K562 (cell line): ENCODE results near the gene SCAP. TPM values are rescaled to one million over a fixed set of nuclear protein-coding genes. Genes with fewer than 3 reads are reported as not detected.

Experiments used
- ADNP ChIP-seq: fragments of 200-800 bp; sonication (Bioruptor generic); IDR thresholded peaks from 2 replicates; pipeline ENCODE4 v1.6.1; 2016; ENCODE audit warnings: missing genetic modification characterization, missing compliant biosample characterization
- ATF7 ChIP-seq: fragments of 450-650 bp; IDR thresholded peaks from 2 replicates; pipeline ENCODE4 v1.7.1; 2014; ENCODE audit warnings: mild to moderate bottlenecking, moderate library complexity
- BCOR ChIP-seq: fragments of 450-650 bp; IDR thresholded peaks from 2 replicates; pipeline ENCODE4 v1.6.1; 2016
- EP400 ChIP-seq: fragments of 450-650 bp; IDR thresholded peaks from 2 replicates; pipeline ENCODE4 v1.6.1; 2017; ENCODE audit warnings: antibody characterized with exemption, mild to moderate bottlenecking, moderate library complexity
- ESRRB ChIP-seq: fragments of 250-450 bp; sonication (Bioruptor Pico); IDR thresholded peaks from 2 replicates; pipeline ENCODE4 v1.5.0; 2020; ENCODE audit warnings: mild to moderate bottlenecking, moderate library complexity, borderline replicate concordance
- EWSR1 ChIP-seq: fragments of 450-650 bp; IDR thresholded peaks from 2 replicates; pipeline ENCODE4 v1.6.1; 2018; ENCODE audit warnings: borderline replicate concordance, mild to moderate bottlenecking, low read depth, moderate library complexity; ENCODE audit not compliant: partially characterized antibody
- FOSL1 ChIP-seq: fragments of 200-800 bp; sonication (Bioruptor generic); conservative IDR thresholded peaks from 2 replicates; pipeline ENCODE4 v1.6.1; 2016; ENCODE audit warnings: missing genetic modification characterization, missing compliant biosample characterization
- HEY1 ChIP-seq: fragments of 250-450 bp; sonication (Bioruptor Pico); IDR thresholded peaks from 2 replicates; pipeline ENCODE4 v1.5.0; 2020; ENCODE audit warnings: mild to moderate bottlenecking, moderate library complexity, borderline replicate concordance
- MEF2A ChIP-seq: IDR thresholded peaks from 2 replicates; pipeline ENCODE4 v1.6.1; 2011; ENCODE audit warnings: low read depth, mild to moderate bottlenecking, low read length, moderate library complexity; ENCODE audit not compliant: control insufficient read depth
- PHB2 ChIP-seq: fragments of 450-650 bp; IDR thresholded peaks from 2 replicates; pipeline ENCODE4 v1.6.1; 2017; ENCODE audit warnings: low read depth
- POLR2AphosphoS2 ChIP-seq: IDR thresholded peaks from 2 replicates; pipeline ENCODE4 v1.6.1; 2012; ENCODE audit warnings: low read length, improper control_type of control experiment
- RBM34 ChIP-seq: fragments of 200-400 bp; formaldehyde crosslinking; IDR thresholded peaks from 2 replicates; pipeline ENCODE4 v1.6.1; 2018; ENCODE audit warnings: low read length, borderline replicate concordance; ENCODE audit not compliant: insufficient read depth
- SIN3A ChIP-seq, 2 experiments: fragments of 150-350 bp in 1 of 2; IDR thresholded peaks; 2 replicates each; pipeline ENCODE4 v1.6.1; 2011 to 2016; ENCODE audit warnings: borderline replicate concordance in 2 of 2, low read depth in 2 of 2, low read length in 2 of 2, mild to moderate bottlenecking in 2 of 2, moderate library complexity in 2 of 2; ENCODE audit not compliant: control insufficient read depth in 1 of 2
- SMARCA5 ChIP-seq: fragments of 450-650 bp; IDR thresholded peaks from 2 replicates; pipeline ENCODE4 v1.6.1; 2016
- SOX6 ChIP-seq: fragments of 450-650 bp; IDR thresholded peaks from 2 replicates; pipeline ENCODE4 v1.6.1; 2014; ENCODE audit warnings: mild to moderate bottlenecking
- ZNF174 ChIP-seq: fragments of 250-450 bp; sonication (Bioruptor Pico); IDR thresholded peaks from 2 replicates; pipeline ENCODE4 v1.4.0; 2020; ENCODE audit warnings: mild to moderate bottlenecking
- ZNF224 ChIP-seq: sonication (generic); formaldehyde crosslinking; IDR thresholded peaks from 2 replicates; pipeline ENCODE4 v1.8.0; 2022; ENCODE audit warnings: mild to moderate bottlenecking, missing genetic modification reagents
- ZNF263 ChIP-seq: sonication (generic); formaldehyde crosslinking; IDR thresholded peaks from 2 replicates; pipeline ENCODE4 v1.8.0; 2022; ENCODE audit warnings: mild to moderate bottlenecking, missing genetic modification reagents, borderline replicate concordance
- ZSCAN32 ChIP-seq: fragments of 450-650 bp; formaldehyde crosslinking; IDR thresholded peaks from 2 replicates; pipeline ENCODE4 v1.4.0; 2020; ENCODE audit warnings: mild to moderate bottlenecking, moderate library complexity
- polyA plus RNA-seq, 8 experiments: library from polyadenylated mRNA; depleted of rRNA in 4 of 8; stranded (reverse) in 5 of 8; unstranded in 3 of 8; fragments of >200 nt; fragmentation: Nextera tagmentation in 2 of 8; fragmentation: Illumina TruSeq in 1 of 8; extraction: Ambion mirVana in 2 of 8; extraction: Trizol in 1 of 8; gene quantifications; 2 replicates each; pipeline versions ENCODE4 v1.2.1 to v1.2.3, GENCODE V29; 2011 to 2014; ENCODE audit warnings: inconsistent platforms in 1 of 8, missing spikeins in 1 of 8
- total RNA-seq, 7 experiments: library from RNA; depleted of rRNA in 6 of 7; stranded (reverse); fragments of >200 nt in 6 of 7; fragmentation: Illumina TruSeq in 2 of 7; extraction: Trizol in 2 of 7; gene quantifications; 2 replicates each; pipeline versions ENCODE4 v1.2.1 to v1.2.3, GENCODE V29; 2011 to 2021; ENCODE audit warnings: low replicate concordance in 1 of 7
- TF ChIP-seq, protein P1 (sequence below): fragments of 450-650 bp; IDR thresholded peaks from 2 replicates; pipeline ENCODE4 v1.6.1; 2016; ENCODE audit warnings: low read depth, mild to moderate bottlenecking, moderate library complexity
- TF ChIP-seq, protein P2 (sequence below): IDR thresholded peaks from 2 replicates; pipeline ENCODE4 v1.6.1; 2014; ENCODE audit warnings: antibody characterized with exemption
- TF ChIP-seq, protein P3 (sequence below): fragments of 450-650 bp; IDR thresholded peaks from 2 replicates; pipeline ENCODE4 v1.6.1; 2018; ENCODE audit warnings: mild to moderate bottlenecking, low read depth; ENCODE audit not compliant: partially characterized antibody
- TF ChIP-seq, protein P4 (sequence below): fragments of 250-450 bp; sonication (Bioruptor Pico); IDR thresholded peaks from 2 replicates; pipeline ENCODE4 v1.9.0; 2021; ENCODE audit warnings: mild to moderate bottlenecking, inconsistent platforms

Gene SCAP
- total and polyA plus RNA-seq, 9 of the 15 experiments (the other 6 are each of a cell fraction or from before 2014, with no cell fraction given), result 2.6 to 104 (median 37.8) TPM

DNA sequence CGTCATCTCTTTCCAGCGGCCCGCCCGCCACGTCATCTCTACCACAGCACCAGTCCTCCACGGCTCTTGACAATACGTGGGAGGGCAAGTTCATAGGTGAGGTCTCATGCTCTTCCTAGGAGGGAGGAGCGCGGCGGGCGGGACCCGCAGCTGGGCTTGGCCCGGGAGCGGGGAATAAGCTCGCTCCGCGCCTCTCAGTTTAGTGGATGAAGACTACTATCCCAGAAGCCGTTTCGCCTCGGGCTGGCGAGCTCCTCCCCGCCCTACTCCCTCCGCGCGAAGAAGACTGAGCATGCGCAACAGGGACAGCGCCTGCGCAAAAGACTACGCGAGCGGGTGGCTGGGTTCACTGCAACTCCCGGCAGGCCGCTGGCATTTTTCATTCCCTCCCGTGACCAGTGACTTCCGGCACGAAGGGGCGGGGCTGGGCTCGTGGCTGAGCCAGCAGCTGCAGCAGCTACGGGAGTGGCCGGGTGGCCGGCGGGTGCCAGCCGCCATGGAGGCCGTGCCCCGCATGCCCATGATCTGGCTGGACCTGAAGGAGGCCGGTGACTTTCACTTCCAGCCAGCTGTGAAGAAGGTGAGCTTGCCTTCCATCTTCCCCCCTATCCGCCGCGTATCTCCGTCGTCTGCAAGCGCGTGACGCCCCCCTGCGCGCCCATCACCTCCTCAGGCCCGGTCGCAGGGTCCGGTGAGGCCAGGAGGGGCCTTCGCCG is 95.0 kb downstream of the SCAP start, which contains the start of gene PTPN23 (continued):
- TF ChIP-seq EWSR1, result no peak
- TF ChIP-seq HEY1 (CRISPR knock-in tag), result no peak
- TF ChIP-seq, protein P1, sequence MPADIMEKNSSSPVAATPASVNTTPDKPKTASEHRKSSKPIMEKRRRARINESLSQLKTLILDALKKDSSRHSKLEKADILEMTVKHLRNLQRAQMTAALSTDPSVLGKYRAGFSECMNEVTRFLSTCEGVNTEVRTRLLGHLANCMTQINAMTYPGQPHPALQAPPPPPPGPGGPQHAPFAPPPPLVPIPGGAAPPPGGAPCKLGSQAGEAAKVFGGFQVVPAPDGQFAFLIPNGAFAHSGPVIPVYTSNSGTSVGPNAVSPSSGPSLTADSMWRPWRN, result peak; percentile 31; the same call in 1 of the 2 replicates
- TF ChIP-seq, protein P2, sequence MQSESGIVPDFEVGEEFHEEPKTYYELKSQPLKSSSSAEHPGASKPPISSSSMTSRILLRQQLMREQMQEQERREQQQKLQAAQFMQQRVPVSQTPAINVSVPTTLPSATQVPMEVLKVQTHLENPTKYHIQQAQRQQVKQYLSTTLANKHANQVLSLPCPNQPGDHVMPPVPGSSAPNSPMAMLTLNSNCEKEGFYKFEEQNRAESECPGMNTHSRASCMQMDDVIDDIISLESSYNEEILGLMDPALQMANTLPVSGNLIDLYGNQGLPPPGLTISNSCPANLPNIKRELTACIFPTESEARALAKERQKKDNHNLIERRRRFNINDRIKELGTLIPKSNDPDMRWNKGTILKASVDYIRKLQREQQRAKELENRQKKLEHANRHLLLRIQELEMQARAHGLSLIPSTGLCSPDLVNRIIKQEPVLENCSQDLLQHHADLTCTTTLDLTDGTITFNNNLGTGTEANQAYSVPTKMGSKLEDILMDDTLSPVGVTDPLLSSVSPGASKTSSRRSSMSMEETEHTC, result peak; percentile 99
- peak; percentile 96 for TF ChIP-seq ZNF263 (CRISPR knock-in tag)
- TF ChIP-seq BCOR, result peak; percentile 77; the same call in 1 of the 2 replicates
- TF ChIP-seq MEF2A, result no peak
- TF ChIP-seq, protein P3, sequence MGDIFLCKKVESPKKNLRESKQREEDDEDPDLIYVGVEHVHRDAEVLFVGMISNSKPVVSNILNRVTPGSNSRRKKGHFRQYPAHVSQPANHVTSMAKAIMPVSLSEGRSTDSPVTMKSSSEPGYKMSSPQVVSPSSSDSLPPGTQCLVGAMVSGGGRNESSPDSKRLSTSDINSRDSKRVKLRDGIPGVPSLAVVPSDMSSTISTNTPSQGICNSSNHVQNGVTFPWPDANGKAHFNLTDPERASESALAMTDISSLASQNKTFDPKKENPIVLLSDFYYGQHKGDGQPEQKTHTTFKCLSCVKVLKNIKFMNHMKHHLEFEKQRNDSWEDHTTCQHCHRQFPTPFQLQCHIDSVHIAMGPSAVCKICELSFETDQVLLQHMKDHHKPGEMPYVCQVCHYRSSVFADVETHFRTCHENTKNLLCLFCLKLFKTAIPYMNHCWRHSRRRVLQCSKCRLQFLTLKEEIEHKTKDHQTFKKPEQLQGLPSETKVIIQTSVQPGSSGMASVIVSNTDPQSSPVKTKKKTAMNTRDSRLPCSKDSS, result no peak
- TF ChIP-seq ESRRB (CRISPR knock-in tag), result no peak
- TF ChIP-seq ADNP (tag), result no peak
- no peak for TF ChIP-seq ZNF224 (CRISPR knock-in tag)
- no peak for TF ChIP-seq ZSCAN32 (CRISPR knock-in tag)
- peak; percentile 97 for TF ChIP-seq EP400
- peak; percentile 56 for TF ChIP-seq SOX6
- TF ChIP-seq, protein P4, sequence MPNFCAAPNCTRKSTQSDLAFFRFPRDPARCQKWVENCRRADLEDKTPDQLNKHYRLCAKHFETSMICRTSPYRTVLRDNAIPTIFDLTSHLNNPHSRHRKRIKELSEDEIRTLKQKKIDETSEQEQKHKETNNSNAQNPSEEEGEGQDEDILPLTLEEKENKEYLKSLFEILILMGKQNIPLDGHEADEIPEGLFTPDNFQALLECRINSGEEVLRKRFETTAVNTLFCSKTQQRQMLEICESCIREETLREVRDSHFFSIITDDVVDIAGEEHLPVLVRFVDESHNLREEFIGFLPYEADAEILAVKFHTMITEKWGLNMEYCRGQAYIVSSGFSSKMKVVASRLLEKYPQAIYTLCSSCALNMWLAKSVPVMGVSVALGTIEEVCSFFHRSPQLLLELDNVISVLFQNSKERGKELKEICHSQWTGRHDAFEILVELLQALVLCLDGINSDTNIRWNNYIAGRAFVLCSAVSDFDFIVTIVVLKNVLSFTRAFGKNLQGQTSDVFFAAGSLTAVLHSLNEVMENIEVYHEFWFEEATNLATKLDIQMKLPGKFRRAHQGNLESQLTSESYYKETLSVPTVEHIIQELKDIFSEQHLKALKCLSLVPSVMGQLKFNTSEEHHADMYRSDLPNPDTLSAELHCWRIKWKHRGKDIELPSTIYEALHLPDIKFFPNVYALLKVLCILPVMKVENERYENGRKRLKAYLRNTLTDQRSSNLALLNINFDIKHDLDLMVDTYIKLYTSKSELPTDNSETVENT (CRISPR knock-in tag), result peak; percentile 88
- TF ChIP-seq ATF7, result peak; percentile 87
- no peak for TF ChIP-seq PHB2
- TF ChIP-seq RBM34, result no peak
- peak; percentile 97 for TF ChIP-seq SIN3A (IDR thresholded peaks at IDR 0.05; ENCODE audit: borderline replicate concordance in 2 of 2, control insufficient read depth in 1 of 2, low read depth in 2 of 2, low read length in 2 of 2)
- no peak for TF ChIP-seq ZNF174 (CRISPR knock-in tag)
- no peak for TF ChIP-seq SMARCA5
- TF ChIP-seq POLR2AphosphoS2, result peak; percentile 82; the same call in 1 of the 2 replicates
- TF ChIP-seq FOSL1 (tag), result peak; percentile 73
